CD4-positive, CD25-positive, alpha-beta regulatory T cell (primary cell): ENCODE results near the gene FLYWCH2. TPM values are rescaled to one million over a fixed set of nuclear protein-coding genes. Genes with fewer than 3 reads are reported as not detected.

Experiments
- ATAC-seq, 2 donors: fragments of 150-1000 bp; cut with Tn5 transposase; one replicate each; pipeline ENCODE4 v1.10.0; 2021; ENCODE audit warnings: low read depth in 2 of 2, moderate number of reproducible peaks in 2 of 2, moderate library complexity in 1 of 2
- DNase-seq, 3 donors: peaks; one replicate each; pipeline versions ENCODE4 v3.0.0 to v3.0.0-alpha.2; 2012 to 2022; ENCODE audit warnings: mixed read lengths in 1 of 3
- H3K27ac ChIP-seq: one replicate; pipeline ENCODE4 v1.7.0; 2013; ENCODE audit warnings: mild to moderate bottlenecking, low read length; ENCODE audit not compliant: insufficient read depth, poor library complexity, severe bottlenecking
- H3K27me3 ChIP-seq: one replicate; pipeline ENCODE4 v1.7.0; 2013; ENCODE audit warnings: low read length; ENCODE audit not compliant: control insufficient read depth, insufficient read depth
- H3K36me3 ChIP-seq: one replicate; pipeline ENCODE4 v1.7.0; 2013; ENCODE audit warnings: mild to moderate bottlenecking, low read length, moderate library complexity; ENCODE audit not compliant: control insufficient read depth, insufficient read depth
- H3K4me1 ChIP-seq: 2 replicates; pipeline ENCODE4 v1.7.0; 2013; ENCODE audit warnings: mild to moderate bottlenecking, low read length; ENCODE audit not compliant: insufficient read depth, control insufficient read depth, poor library complexity, severe bottlenecking
- H3K4me3 ChIP-seq: one replicate; pipeline ENCODE4 v1.7.0; 2013; ENCODE audit warnings: low read depth, mild to moderate bottlenecking, low read length, moderate library complexity
- H3K9me3 ChIP-seq, 2 experiments: 1 replicate in 1 of 2; 2 replicates in 1 of 2; pipeline ENCODE4 v1.7.0; 2013; ENCODE audit warnings: low read length in 2 of 2, mild to moderate bottlenecking in 1 of 2, moderate library complexity in 1 of 2; ENCODE audit not compliant: control insufficient read depth in 2 of 2
- H3K27ac Mint-ChIP-seq, 3 donors: one replicate each; pipeline ENCODE4 v1.8.0; 2020 to 2022; ENCODE audit warnings: mild to moderate bottlenecking in 3 of 3, mixed read lengths in 3 of 3, moderate library complexity in 2 of 3
- H3K27me3 Mint-ChIP-seq: one replicate; pipeline ENCODE4 v1.8.0; 2022; ENCODE audit warnings: mild to moderate bottlenecking, mixed read lengths
- H3K36me3 Mint-ChIP-seq: one replicate; pipeline ENCODE4 v1.8.0; 2020; ENCODE audit warnings: mixed read lengths
- H3K4me1 Mint-ChIP-seq, 4 donors: one replicate each; pipeline ENCODE4 v1.8.0; 2020 to 2022; ENCODE audit warnings: mixed read lengths in 4 of 4, mild to moderate bottlenecking in 1 of 4
- H3K4me3 Mint-ChIP-seq, 4 donors: one replicate each; pipeline ENCODE4 v1.8.0; 2020 to 2022; ENCODE audit warnings: mild to moderate bottlenecking in 4 of 4, mixed read lengths in 4 of 4, moderate library complexity in 3 of 4
- H3K9me3 Mint-ChIP-seq, 7 donors: one replicate each; pipeline ENCODE4 v1.8.0; 2020 to 2022; ENCODE audit warnings: mixed read lengths in 7 of 7, mild to moderate bottlenecking in 3 of 7, moderate library complexity in 2 of 7
- polyA plus RNA-seq, 4 donors: library from polyadenylated mRNA; unstranded; fragments of 300-500 nt; fragmentation: Illumina TruSeq; gene quantifications; one replicate each; pipeline ENCODE4 v1.2.3, GENCODE V29; 2021
- total RNA-seq: library from RNA; stranded (reverse); gene quantifications from one replicate; pipeline ENCODE4 v1.2.3, GENCODE V29; 2022

Gene FLYWCH2
- total and polyA plus RNA-seq, 5 donors from 2014 or later, result 12.8 to 27.1 (median 17.8) TPM

DNA sequence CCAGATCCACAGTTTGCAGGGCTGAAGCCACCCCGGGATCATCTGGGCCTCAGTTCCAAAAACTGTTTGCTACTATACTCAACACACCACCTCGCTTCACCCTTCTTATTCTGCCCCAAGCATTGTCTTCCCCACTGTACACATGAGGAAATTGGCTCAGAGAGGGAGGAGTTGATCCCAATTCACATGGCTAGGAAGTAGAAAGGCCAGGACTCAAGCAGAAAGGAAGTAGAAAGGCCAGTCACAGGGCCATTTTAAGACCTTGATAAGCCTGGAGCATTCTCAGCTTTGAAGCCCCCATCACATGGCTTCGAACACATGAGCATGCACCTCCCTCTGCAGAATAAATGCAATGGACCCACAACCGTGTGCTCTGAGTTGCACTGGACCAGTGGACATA lies 17.4 kb upstream of the FLYWCH2 start:
- H3K27me3 ChIP-seq, result no peaks in the 10 kb centered on the region
- Mint-ChIP-seq H3K9me3 (peaks cover 0 to 2% (median 0%) of the 10 kb centered on the region in 7 donors), H3K36me3 (no peaks in the 10 kb centered on the region), H3K27me3 (peaks cover 23% of the 10 kb centered on the region), H3K4me3 (peak overlapping the region in 1 of 4 donors; percentile 60), H3K27ac (no peak overlapping the region), H3K4me1 (peaks cover 0 to 19% (median 10%) of the 10 kb centered on the region in 4 donors)
- no peaks in the 10 kb centered on the region for H3K36me3 ChIP-seq
- no peak for ATAC-seq
- no peak overlapping the region for H3K27ac ChIP-seq
- H3K4me1 ChIP-seq, result peaks cover 13% of the 10 kb centered on the region
- DNase-seq, result no peak
- no peak overlapping the region for H3K4me3 ChIP-seq
- H3K9me3 ChIP-seq, result no peaks in the 10 kb centered on the region

- Mint-ChIP-seq H3K27ac (peak overlapping the region in 1 of 3 donors; percentile 15), H3K4me1 (peaks cover 0 to 19% (median 10%) of the 10 kb centered on the region in 4 donors), H3K4me3 (peak overlapping the region in 2 of 4 donors; percentile 60 to 62), H3K36me3 (no peaks in the 10 kb centered on the region), H3K9me3 (no peaks in the 10 kb centered on the region), H3K27me3 (peaks cover 19% of the 10 kb centered on the region)
- ATAC-seq (no peak), DNase-seq (no peak)
- Histone ChIP-seq H3K9me3 (no peaks in the 10 kb centered on the region), H3K27ac (no peak overlapping the region), H3K36me3 (no peaks in the 10 kb centered on the region), H3K4me1 (peaks cover 13% of the 10 kb centered on the region), H3K27me3 (no peaks in the 10 kb centered on the region), H3K4me3 (no peak overlapping the region)
Observed at GRCh38 chr16:2866431-2866830, 16.6 kb upstream of the FLYWCH2 start.

DNA sequence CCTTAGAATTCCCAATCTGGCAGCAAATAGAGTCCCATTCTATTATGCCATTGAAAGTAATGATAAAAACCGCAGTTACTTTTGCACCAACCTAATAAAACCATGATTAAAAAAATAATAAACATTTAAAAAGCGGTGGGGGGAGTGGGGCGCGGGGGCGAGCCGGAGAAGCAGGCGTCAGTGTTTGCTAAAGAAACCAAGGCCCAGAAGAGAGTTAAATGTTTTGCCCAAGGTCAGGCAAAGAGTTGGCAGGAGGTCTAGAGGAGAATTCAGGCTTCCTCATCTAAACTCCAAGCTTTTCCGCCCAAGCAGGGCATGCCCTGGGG lies 15.4 kb upstream of the FLYWCH2 start:
- H3K9me3 Mint-ChIP-seq, result no peaks in the 10 kb centered on the region
- H3K27ac Mint-ChIP-seq, result peak overlapping the region; percentile 51 to 90 (median 86)
- H3K27ac ChIP-seq, result peak overlapping the region; percentile 74
- no peaks in the 10 kb centered on the region for H3K36me3 ChIP-seq
- H3K4me3 ChIP-seq, result peak overlapping the region; percentile 75
- peak overlapping the region; percentile 85 to 94 (median 90) for H3K4me3 Mint-ChIP-seq
- H3K4me1 ChIP-seq, result peaks cover 13% of the 10 kb centered on the region
- ATAC-seq, result no peak
- no peaks in the 10 kb centered on the region for H3K36me3 Mint-ChIP-seq
- peaks cover 18% of the 10 kb centered on the region for H3K27me3 Mint-ChIP-seq
- no peak for DNase-seq
- no peaks in the 10 kb centered on the region for H3K9me3 ChIP-seq
- peaks cover 0 to 19% (median 10%) of the 10 kb centered on the region in 4 donors for H3K4me1 Mint-ChIP-seq
- no peaks in the 10 kb centered on the region for H3K27me3 ChIP-seq

DNA sequence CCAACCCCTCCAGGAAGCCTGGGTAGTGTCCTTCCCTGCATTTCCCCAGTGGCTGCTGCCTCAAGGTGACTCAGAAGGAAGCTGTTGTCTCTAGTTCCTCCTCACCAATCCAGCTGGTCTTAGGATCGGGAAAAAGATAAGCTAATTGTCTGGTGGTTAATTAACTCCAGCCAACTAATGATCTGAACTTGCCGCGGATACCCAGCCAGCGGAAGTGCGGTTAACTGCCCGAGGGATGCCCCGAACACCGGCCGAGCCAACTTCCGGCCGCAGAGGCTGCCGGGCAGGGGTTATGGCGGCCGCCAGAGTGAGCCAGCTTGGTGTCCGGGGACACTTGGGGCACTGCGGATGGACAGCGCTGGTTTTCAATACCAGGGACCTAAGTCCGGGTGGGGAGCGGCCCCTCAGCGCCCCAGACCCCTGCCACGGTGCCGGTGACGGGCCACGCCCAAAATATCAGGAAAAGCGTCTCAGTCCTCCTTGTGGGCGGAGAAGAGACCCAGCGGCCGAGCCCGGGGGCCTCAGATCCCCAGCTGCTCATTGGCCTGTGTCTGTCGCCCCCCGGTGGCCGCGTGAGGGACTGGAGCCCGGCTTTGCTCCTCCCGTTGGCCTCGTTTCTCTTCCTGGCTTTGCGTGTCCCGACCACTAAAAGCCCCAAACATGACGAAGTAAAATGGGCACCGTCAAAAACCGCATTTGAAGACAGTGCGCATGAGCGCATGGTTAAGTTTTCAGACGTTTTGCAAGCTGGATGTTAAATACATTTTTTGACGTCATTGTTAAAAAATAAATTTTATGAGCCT lies 14.8 kb upstream of the FLYWCH2 start:
- H3K27me3 ChIP-seq, result no peaks in the 10 kb centered on the region
- Mint-ChIP-seq H3K27ac (peak overlapping the region; percentile 76 to 90 (median 86)), H3K4me3 (peak overlapping the region; percentile 85 to 94 (median 90)), H3K36me3 (no peaks in the 10 kb centered on the region), H3K9me3 (no peaks in the 10 kb centered on the region), H3K4me1 (peaks cover 0 to 19% (median 10%) of the 10 kb centered on the region in 4 donors), H3K27me3 (peaks cover 18% of the 10 kb centered on the region)
- peak overlapping the region; percentile 74 for H3K27ac ChIP-seq
- H3K36me3 ChIP-seq, result no peaks in the 10 kb centered on the region
- ATAC-seq (peak; percentile 88 to 91), DNase-seq (peak; percentile 88 to 93 (median 89))
- peaks cover 13% of the 10 kb centered on the region for H3K4me1 ChIP-seq
- H3K9me3 ChIP-seq, result no peaks in the 10 kb centered on the region
- peak overlapping the region; percentile 75 for H3K4me3 ChIP-seq

- H3K4me3 ChIP-seq, result no peak overlapping the region
- no peak for ATAC-seq
- Mint-ChIP-seq H3K4me1 (peaks cover 0 to 13% (median 8%) of the 10 kb centered on the region in 4 donors), H3K4me3 (no peak overlapping the region), H3K36me3 (no peaks in the 10 kb centered on the region), H3K9me3 (no peaks in the 10 kb centered on the region), H3K27ac (peak overlapping the region in 1 of 3 donors; percentile 9), H3K27me3 (peaks cover 10% of the 10 kb centered on the region)
- no peaks in the 10 kb centered on the region for H3K9me3 ChIP-seq
- H3K27ac ChIP-seq, result no peak overlapping the region
- no peak for DNase-seq
- no peaks in the 10 kb centered on the region for H3K27me3 ChIP-seq
- peaks cover 13% of the 10 kb centered on the region for H3K4me1 ChIP-seq
- H3K36me3 ChIP-seq, result no peaks in the 10 kb centered on the region
Observed at GRCh38 chr16:2871926-2872325, 11.1 kb upstream of the FLYWCH2 start.

- H3K27ac ChIP-seq, result no peak overlapping the region
- Mint-ChIP-seq H3K4me3 (peak overlapping the region in 1 of 4 donors; percentile 40), H3K27ac (no peak overlapping the region), H3K27me3 (peaks cover 10% of the 10 kb centered on the region), H3K4me1 (peaks cover 0 to 3% (median 0%) of the 10 kb centered on the region in 4 donors), H3K9me3 (no peaks in the 10 kb centered on the region), H3K36me3 (no peaks in the 10 kb centered on the region)
- no peak overlapping the region for H3K4me3 ChIP-seq
- DNase-seq, result no peak
- no peak for ATAC-seq
- H3K9me3 ChIP-seq, result no peaks in the 10 kb centered on the region
- no peaks in the 10 kb centered on the region for H3K27me3 ChIP-seq
- H3K4me1 ChIP-seq, result no peaks in the 10 kb centered on the region
- no peaks in the 10 kb centered on the region for H3K36me3 ChIP-seq
Observed at GRCh38 chr16:2874032-2874911, 8.7 kb upstream of the FLYWCH2 start.

- ATAC-seq (peak; percentile 95 to 98), DNase-seq (peak; percentile 61 to 81 (median 61))
- Mint-ChIP-seq H3K36me3 (no peaks in the 10 kb centered on the region), H3K27me3 (peaks cover 10% of the 10 kb centered on the region), H3K27ac (no peak overlapping the region), H3K4me1 (peaks cover 0 to 3% (median 0%) of the 10 kb centered on the region in 4 donors), H3K4me3 (no peak overlapping the region), H3K9me3 (no peaks in the 10 kb centered on the region)
- no peaks in the 10 kb centered on the region for H3K9me3 ChIP-seq
- H3K4me1 ChIP-seq, result no peaks in the 10 kb centered on the region
- H3K27me3 ChIP-seq, result peaks cover 2% of the 10 kb centered on the region
- no peaks in the 10 kb centered on the region for H3K36me3 ChIP-seq
- no peak overlapping the region for H3K27ac ChIP-seq
- no peak overlapping the region for H3K4me3 ChIP-seq
Observed at GRCh38 chr16:2874912-2875362, 8.1 kb upstream of the FLYWCH2 start.
